Adipocyte (in vitro differentiated cells): ENCODE results near the gene PLA2R1.
"Not testable (repeated sequence)": the region's sequence is repeated elsewhere in the genome, so short reads cannot be mapped to it uniquely, and the experiment has no call there.

Experiments
- DNase-seq: peaks from one replicate; pipeline ENCODE4 v3.0.0-alpha.2; 2015; ENCODE audit warnings: low read depth
- H3K27me3 ChIP-seq: replicated peaks from 2 replicates; pipeline ENCODE4 v1.7.0; 2013; ENCODE audit warnings: mild to moderate bottlenecking, low read length, moderate library complexity; ENCODE audit not compliant: control insufficient read depth, insufficient read depth
- H3K36me3 ChIP-seq: 2 replicates; pipeline ENCODE4 v1.7.0; 2013; ENCODE audit warnings: low read length, mild to moderate bottlenecking, moderate library complexity; ENCODE audit not compliant: control insufficient read depth, insufficient read depth, severe bottlenecking
- H3K4me1 ChIP-seq: 2 replicates; pipeline ENCODE4 v1.7.0; 2013; ENCODE audit warnings: mild to moderate bottlenecking, low read length, moderate library complexity; ENCODE audit not compliant: control insufficient read depth, insufficient read depth
- H3K4me3 ChIP-seq: 2 replicates; pipeline ENCODE4 v1.7.0; 2013; ENCODE audit warnings: mild to moderate bottlenecking, low read length, moderate library complexity
- H3K9ac ChIP-seq: 2 replicates; pipeline ENCODE4 v1.7.0; 2013; ENCODE audit warnings: mild to moderate bottlenecking, low read length, moderate library complexity
- H3K9me3 ChIP-seq: 2 replicates; pipeline ENCODE4 v1.7.0; 2013; ENCODE audit warnings: mild to moderate bottlenecking, low read length, moderate library complexity; ENCODE audit not compliant: control insufficient read depth

PLA2R1 gene

DNA sequence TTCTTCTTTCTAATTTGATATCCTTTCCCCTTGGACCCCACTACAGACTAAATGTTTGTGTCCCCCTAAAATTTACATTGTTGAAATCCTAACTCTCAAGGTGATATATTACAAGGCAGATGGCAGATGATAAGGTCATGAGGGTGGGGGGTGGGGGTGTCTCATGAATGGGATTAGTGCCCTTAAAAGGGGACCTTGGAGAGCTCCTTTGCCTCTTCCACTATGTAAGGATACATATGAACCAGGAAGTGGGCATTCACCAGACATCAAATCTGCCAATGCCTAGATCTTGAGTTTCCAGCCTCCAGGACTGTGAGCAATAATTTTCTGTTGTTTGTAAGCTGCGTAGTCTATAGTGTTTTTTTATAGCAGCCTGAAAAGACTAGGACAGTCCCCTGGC is 89.1 kb downstream of the PLA2R1 start:
- Histone ChIP-seq H3K4me3 (no peak overlapping the region), H3K27me3 (no peaks in the 10 kb centered on the region), H3K4me1 (no peaks in the 10 kb centered on the region), H3K9ac (no peak overlapping the region), H3K36me3 (peaks cover 27% of the 10 kb centered on the region), H3K9me3 (no peaks in the 10 kb centered on the region)
- DNase-seq, result no peak

DNA sequence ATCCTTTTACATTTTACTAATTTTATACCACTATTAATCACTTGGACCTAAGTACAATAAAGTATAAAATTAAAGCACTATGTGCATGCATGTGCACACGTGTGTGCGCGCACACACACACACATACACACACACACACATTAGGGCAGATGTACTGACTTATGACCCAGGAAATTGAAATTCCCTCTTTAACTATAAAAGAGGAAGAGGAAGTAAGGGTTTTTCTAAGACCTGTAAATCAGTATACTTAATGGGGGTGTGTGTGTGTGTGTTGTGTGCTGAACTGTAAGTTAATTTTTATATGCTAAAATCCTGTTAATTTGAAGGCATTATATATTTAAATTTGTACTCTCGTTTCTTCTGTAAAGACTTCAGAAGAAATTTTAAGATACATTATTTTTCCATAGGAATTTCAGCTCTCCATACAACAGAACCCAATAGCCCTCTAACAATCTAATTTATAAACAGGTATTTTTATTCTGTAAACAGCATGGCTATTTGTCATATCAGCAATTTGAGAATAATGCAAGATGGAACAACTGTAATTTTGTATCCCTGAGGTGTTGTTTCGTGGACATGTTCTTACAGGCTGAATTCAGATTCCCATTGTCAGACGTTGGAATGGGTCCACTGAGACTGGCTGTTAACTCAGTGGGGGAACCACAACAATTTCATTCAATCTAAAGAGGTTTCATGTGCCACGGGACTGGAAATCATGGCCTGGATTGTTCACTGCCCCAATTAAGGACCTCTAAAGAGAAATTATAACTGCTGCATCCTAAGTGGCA is 90.9 kb downstream of the PLA2R1 start:
- Histone ChIP-seq H3K4me1 (no peaks in the 10 kb centered on the region), H3K9ac (no peak overlapping the region), H3K9me3 (no peaks in the 10 kb centered on the region), H3K27me3 (no peaks in the 10 kb centered on the region), H3K4me3 (no peak overlapping the region), H3K36me3 (peaks cover 22% of the 10 kb centered on the region)
- no peak for DNase-seq

DNA sequence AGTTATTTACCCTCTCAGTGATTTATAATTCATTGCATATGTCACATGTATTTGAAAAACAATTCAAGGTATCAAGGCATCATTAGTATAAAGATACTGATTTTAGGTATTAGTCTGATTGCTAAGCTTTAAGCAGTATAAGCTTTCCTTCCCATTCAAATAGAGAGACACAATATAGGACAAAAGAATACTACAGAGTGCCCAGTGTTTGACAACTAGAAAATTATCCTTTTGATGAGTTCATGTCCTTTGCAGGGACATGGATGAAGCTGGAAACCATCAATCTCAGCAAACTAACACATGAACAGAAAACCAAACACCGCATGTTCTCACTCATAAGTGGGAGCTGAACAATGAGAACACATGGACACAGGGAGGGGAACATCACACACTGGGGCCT is 91.9 kb downstream of the PLA2R1 start:
- H3K27me3 ChIP-seq, DNase-seq, H3K4me1 ChIP-seq, H3K9me3 ChIP-seq, H3K9ac ChIP-seq, H3K4me3 ChIP-seq: not testable (repeated sequence)
- H3K36me3 ChIP-seq, result peaks cover 22% of the 10 kb centered on the region

DNA sequence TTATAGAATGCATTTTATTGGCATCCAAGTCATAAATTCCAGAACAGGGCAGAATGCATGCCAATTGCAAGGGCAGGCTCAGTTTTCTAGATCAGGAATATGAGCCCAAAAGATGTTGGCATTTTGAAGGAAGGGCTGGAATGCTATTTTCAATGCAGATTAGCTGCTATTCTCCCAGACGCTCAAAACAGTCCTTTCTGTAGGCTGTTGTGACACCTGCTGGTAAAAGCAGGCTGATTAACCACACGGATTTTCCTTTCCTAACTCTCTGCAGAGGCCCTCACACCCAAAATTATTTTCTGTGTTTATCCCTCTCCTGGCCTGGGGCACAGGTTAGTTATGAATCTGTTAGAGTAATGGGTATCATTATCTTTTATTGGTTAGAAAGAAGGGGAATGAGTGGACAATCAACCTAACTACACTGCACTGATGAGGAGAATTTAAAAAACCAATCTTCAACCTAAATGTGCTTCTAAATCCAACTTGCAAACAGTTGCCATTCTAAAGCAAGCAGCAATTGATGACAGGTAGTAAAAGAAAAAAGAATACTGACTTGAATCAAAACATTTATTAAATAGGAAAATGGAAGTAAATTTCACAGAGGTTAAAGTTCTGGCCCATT is 94.0 kb downstream of the PLA2R1 start:
- peak; percentile 89 for DNase-seq
- Histone ChIP-seq H3K4me1 (no peaks in the 10 kb centered on the region), H3K36me3 (peaks cover 26% of the 10 kb centered on the region), H3K27me3 (no peaks in the 10 kb centered on the region), H3K9me3 (no peaks in the 10 kb centered on the region), H3K4me3 (no peak overlapping the region), H3K9ac (no peak overlapping the region)

DNA sequence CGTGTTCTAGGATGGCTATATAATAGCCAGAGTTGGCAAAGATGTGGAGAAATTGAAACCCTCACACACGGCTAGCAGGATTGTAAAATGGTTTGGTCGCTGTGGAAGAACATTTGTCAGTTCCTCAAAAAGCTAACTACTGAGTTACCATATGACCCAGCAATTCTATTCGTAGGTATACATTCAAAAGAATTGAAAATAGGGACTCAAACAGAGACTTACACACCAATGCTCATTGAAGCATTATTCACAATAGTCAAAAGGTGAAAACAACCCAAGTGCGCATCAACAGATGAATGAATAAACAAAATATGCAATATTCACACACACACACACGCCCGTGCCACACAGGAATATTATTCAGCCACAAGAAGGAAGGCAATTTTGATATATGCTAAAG is 98.7 kb downstream of the PLA2R1 start:
- DNase-seq, result no peak
- H3K9ac ChIP-seq, result no peak overlapping the region
- no peak overlapping the region for H3K4me3 ChIP-seq
- no peaks in the 10 kb centered on the region for H3K27me3 ChIP-seq
- H3K36me3 ChIP-seq, result peaks cover 25% of the 10 kb centered on the region
- H3K9me3 ChIP-seq, result no peaks in the 10 kb centered on the region
- peaks cover 15% of the 10 kb centered on the region for H3K4me1 ChIP-seq

DNA sequence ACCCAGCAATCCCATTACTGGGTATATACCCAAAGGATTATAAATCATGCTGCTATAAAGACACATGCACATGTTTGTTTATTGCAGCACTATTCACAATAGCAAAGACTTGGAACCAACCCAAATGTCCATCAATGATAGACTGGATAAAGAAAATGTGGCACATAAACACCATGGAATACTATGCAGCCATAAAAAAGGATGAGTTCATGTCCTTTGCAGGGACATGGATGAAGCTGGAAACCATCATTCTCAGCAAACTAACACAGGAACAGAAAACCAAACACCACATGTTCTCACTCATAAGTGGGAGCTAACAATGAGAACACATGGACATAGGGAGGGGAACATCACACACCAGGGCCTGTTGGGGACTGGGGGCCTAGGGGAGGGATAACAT is 99.9 kb downstream of the PLA2R1 start:
- H3K4me3 ChIP-seq, H3K9me3 ChIP-seq, DNase-seq, H3K9ac ChIP-seq, H3K27me3 ChIP-seq: not testable (repeated sequence)
- peaks cover 32% of the 10 kb centered on the region for H3K36me3 ChIP-seq
- peaks cover 15% of the 10 kb centered on the region for H3K4me1 ChIP-seq

DNA sequence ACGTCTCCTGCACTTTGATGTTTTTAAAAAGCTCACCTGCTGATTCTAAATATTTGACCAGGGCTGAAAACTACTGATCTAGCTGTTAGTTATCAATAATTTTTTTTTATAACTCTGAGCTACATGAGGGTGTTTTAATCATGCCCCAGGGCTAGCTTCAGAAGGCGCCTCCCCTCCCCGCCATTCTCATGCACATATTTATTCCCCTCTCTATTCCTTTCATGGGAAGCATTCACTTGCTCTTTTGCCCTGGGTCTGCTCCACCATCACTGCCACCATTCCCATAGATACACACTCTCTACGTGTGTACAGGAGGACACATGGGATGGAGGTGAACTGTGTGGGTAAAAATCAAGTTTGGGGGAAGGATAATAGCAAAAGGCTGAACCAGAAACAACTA is 101.0 kb downstream of the PLA2R1 start:
- peak overlapping the region; percentile 36 for H3K9ac ChIP-seq
- H3K4me3 ChIP-seq, result no peak overlapping the region
- H3K9me3 ChIP-seq, result no peaks in the 10 kb centered on the region
- H3K4me1 ChIP-seq, result peaks cover 15% of the 10 kb centered on the region
- peaks cover 31% of the 10 kb centered on the region for H3K36me3 ChIP-seq
- no peak for DNase-seq
- no peaks in the 10 kb centered on the region for H3K27me3 ChIP-seq

DNA sequence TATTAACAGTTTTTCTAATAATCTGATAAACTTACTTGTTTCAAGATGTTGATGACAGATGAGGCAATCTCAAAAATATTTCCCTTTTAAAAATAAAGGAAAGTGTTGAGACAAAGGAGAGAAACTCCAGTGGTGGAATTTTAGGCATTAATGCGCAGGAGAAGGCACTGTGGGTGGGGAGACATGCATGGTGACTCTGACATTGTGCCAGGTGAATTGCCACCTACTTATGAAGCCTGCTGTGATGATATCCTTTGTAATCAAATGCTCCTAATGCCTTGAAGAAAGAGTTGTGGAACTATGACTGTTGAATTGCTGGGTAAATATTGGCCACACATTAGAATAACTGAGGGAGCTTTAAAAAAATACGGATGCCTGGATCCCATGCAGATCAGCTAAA is 101.4 kb downstream of the PLA2R1 start:
- H3K27me3 ChIP-seq, result no peaks in the 10 kb centered on the region
- H3K36me3 ChIP-seq, result peaks cover 30% of the 10 kb centered on the region
- H3K9ac ChIP-seq, result peak overlapping the region; percentile 36
- DNase-seq, result peak; percentile 38
- no peak overlapping the region for H3K4me3 ChIP-seq
- no peaks in the 10 kb centered on the region for H3K9me3 ChIP-seq
- H3K4me1 ChIP-seq, result peaks cover 15% of the 10 kb centered on the region

DNA sequence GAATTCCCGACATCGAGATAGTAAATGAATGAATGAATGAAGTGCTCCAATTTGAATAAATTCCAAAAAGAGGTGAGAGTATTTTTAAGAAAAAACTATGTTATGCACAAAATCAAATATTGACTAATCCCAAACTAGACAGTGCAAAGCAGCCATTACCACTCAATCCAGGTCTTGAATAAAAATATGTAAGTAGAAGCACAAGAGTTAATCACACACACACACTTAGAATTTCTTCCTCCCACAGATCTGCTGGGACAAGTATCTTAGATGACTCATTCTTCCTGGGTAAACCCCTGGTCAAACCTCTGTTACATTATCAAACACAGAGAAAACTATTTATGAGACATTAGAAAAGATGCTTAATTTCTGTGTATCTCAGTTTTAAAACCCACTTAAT is 102.0 kb downstream of the PLA2R1 start:
- H3K4me1 ChIP-seq, result peaks cover 15% of the 10 kb centered on the region
- no peaks in the 10 kb centered on the region for H3K9me3 ChIP-seq
- peaks cover 24% of the 10 kb centered on the region for H3K36me3 ChIP-seq
- H3K9ac ChIP-seq, result peak overlapping the region; percentile 15
- no peaks in the 10 kb centered on the region for H3K27me3 ChIP-seq
- no peak overlapping the region for H3K4me3 ChIP-seq
- DNase-seq, result peak; percentile 72

DNA sequence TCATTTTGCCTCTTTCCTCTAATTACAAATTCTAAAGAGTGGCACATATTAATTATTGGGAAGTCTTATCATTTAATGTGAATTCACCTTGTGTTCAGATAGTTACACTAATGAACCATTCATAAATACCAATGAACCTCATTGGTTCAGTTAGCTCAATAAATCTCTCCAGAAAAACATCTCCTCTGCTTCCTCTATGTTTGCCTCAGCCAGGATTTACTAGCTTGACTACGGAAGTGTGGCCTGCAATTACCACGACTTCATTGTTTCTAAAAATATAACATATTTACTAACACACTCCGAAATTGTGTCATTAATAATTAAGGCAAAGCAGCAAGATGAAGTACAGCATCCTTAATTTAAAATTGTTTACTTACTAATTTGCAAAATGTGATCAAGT is 103.3 kb downstream of the PLA2R1 start:
- Histone ChIP-seq H3K4me1 (peaks cover 15% of the 10 kb centered on the region), H3K27me3 (no peaks in the 10 kb centered on the region), H3K4me3 (no peak overlapping the region), H3K9ac (no peak overlapping the region), H3K36me3 (peaks cover 19% of the 10 kb centered on the region), H3K9me3 (no peaks in the 10 kb centered on the region)
- no peak for DNase-seq

DNA sequence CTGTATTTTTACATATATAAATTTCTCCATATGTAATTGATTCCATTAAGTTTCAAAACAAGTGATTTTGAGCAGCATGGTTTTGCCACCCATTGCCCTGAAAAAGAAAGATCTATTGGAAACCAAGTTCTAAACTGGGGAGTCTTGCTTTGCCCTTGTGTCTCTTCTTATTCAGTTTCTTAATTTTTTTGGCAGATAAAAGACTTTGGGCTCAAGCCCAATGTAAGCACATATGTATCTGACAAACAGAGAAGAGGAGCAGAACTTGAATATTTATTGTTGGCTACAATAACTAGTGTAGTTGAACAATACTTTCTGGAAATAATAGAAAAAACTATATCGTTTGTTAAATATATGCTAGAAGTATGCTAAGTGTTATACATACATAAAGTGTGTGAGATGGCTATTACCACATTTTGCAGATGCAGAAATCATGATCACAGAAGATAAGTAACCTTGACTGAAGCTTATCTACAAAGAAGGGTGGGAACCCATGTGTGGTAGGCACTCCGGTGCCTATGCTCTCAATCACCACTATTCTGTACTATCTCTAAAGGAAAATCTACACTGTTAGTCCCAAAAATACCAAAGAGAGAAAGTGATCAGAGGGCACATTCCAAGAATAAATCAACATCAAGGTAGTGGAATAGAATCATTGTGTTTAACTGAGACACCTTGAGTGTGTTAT is 109.1 kb downstream of the PLA2R1 start:
- H3K36me3 ChIP-seq, result peaks cover 17% of the 10 kb centered on the region
- H3K9me3 ChIP-seq, result no peaks in the 10 kb centered on the region
- no peaks in the 10 kb centered on the region for H3K27me3 ChIP-seq
- H3K9ac ChIP-seq, result no peak overlapping the region
- peak overlapping the region; percentile 12 for H3K4me3 ChIP-seq
- DNase-seq, result no peak
- H3K4me1 ChIP-seq, result peaks cover 9% of the 10 kb centered on the region
